ENCODE measurements around the gene TNF.

DNA sequence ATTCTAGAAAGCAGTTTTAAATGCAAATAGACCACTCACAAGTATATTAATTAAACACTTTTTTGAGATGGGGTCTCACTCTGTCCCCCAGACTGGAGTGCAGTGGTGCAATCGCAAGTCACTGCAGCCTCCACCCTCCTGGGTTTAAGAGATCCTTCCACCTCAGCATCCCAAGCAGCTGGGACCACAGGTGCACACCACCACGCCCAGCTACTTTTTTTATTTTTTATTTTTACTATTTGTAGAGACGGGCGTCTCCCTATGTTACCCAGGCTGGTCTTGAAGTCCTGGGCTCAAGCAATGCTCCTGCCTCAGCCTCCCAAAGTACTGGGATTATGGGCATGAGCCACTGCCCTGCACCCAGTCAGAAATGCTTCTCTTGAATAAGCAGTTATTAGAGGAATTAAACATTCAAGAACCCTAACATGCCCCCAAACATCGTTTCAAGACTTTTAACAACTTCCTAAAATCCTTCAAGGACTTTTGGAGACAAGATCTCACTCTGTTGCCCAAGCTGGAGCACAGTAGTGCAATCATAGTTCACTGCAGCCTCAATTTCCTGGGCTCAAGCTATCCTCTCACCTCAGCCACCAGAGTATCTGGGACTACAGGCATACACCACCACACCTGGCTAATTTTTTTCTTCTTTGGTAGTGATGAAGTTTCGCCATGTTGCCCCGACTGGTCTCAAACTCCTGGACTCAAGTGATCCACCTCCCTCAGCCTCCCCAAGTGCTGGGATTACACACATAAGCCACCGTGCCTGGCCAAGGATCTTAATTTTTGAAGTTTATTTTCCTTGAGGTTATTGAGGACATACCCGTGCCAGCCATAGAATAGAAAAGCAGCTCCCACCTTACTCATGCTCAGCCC is 43.4 kb upstream of the TNF start:
- TF ChIP-seq, protein P1, sequence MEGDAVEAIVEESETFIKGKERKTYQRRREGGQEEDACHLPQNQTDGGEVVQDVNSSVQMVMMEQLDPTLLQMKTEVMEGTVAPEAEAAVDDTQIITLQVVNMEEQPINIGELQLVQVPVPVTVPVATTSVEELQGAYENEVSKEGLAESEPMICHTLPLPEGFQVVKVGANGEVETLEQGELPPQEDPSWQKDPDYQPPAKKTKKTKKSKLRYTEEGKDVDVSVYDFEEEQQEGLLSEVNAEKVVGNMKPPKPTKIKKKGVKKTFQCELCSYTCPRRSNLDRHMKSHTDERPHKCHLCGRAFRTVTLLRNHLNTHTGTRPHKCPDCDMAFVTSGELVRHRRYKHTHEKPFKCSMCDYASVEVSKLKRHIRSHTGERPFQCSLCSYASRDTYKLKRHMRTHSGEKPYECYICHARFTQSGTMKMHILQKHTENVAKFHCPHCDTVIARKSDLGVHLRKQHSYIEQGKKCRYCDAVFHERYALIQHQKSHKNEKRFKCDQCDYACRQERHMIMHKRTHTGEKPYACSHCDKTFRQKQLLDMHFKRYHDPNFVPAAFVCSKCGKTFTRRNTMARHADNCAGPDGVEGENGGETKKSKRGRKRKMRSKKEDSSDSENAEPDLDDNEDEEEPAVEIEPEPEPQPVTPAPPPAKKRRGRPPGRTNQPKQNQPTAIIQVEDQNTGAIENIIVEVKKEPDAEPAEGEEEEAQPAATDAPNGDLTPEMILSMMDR (conservative IDR thresholded peaks at IDR 0.05; ENCODE audit: low read depth, low read length) = no peak
- TF ChIP-seq EZH2 (IDR thresholded peaks at IDR 0.05; ENCODE audit: borderline replicate concordance, low read depth, low read length, poor library complexity, severe bottlenecking) = no peak

Data from A673 (cell line).